GM20000 (cell line): ENCODE measurements around the gene PIK3CD.

Experiments used
- DNase-seq: peaks from one replicate; pipeline ENCODE4 v3.0.0; 2012; ENCODE audit warnings: low spot score
- TF ChIP-seq, protein P1 (sequence below): IDR thresholded peaks from 2 replicates; pipeline ENCODE4 v1.5.1; 2012; ENCODE audit warnings: mild to moderate bottlenecking, control low read depth; ENCODE audit errors: extremely low read depth, missing control alignments

Gene PIK3CD

DNA sequence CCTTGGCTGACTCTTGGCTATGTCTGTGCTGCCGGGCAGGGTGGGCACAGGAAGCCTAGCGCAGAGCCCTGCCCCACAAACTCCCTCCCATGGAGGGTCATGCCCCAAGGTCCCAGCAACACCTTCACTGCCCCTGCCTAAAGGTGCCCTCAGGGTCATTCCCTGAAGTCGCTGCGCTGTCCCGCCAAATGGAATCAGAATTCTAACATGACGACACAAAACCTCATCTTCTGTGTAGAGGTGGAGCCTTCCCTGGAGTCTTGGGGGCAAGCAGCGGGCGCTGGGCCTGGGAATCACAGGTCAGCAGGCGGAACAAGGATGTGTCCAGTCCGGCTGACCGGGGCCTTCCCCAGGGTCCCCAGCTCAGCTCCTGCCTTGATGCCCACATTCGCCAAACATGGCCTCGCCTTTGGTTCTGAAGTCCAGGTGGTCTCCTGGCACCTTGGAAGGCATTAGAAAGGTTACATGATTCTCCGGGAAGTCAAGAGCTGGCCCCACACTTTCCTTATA lies 45.5 kb upstream of the PIK3CD start:
- DNase-seq, result no peak
- TF ChIP-seq, protein P1, sequence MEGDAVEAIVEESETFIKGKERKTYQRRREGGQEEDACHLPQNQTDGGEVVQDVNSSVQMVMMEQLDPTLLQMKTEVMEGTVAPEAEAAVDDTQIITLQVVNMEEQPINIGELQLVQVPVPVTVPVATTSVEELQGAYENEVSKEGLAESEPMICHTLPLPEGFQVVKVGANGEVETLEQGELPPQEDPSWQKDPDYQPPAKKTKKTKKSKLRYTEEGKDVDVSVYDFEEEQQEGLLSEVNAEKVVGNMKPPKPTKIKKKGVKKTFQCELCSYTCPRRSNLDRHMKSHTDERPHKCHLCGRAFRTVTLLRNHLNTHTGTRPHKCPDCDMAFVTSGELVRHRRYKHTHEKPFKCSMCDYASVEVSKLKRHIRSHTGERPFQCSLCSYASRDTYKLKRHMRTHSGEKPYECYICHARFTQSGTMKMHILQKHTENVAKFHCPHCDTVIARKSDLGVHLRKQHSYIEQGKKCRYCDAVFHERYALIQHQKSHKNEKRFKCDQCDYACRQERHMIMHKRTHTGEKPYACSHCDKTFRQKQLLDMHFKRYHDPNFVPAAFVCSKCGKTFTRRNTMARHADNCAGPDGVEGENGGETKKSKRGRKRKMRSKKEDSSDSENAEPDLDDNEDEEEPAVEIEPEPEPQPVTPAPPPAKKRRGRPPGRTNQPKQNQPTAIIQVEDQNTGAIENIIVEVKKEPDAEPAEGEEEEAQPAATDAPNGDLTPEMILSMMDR, result no peak

DNA sequence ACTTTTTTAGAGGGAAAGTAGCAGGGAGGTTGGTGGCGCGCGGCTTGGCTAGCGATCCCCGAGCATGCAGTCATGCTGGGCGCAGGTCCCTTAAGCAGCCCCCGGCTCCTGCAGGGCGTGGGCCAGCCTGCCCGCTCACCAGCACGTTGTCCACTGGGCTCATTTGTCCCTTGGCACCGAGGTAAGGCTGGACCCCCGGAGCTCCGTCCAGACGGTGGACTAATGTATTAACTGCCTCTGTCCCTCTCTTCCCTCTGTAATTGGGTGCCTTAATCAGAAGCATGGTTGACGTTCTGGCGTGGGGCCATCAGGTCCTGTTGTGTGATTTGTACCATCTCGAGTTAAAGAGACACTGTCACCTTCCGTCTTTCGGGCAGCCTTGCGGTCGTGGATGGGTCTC lies 45.1 kb upstream of the PIK3CD start:
- TF ChIP-seq, protein P1, result no peak
- no peak for DNase-seq

DNA sequence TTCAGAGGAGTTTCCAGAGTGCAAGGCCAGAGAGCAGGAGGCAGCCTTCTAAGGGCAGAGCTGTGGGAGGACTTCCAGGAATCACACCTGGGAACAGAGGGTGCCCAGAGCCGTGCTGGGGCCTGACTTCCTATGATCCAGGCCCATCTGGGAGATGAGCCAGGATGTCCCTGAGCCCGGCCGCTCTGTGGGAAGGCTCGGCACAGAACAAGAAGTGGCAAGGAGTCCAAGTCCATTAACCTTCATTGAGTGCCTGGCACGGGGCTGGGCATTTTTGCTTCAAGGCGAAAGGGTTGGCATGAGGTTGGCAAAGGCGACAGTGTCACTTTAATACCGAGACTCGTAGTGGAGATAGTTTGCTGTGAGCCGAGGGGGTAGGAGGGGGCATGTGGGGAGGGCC lies 44.6 kb upstream of the PIK3CD start:
- TF ChIP-seq, protein P1, result no peak
- no peak for DNase-seq

- TF ChIP-seq, protein P1, result no peak
- DNase-seq, result no peak
Measured at GRCh38 chr1:9607352-9607751, 44.2 kb upstream of the PIK3CD start.

GRCh38 chr1:9609998-9610397 lies 41.5 kb upstream of the PIK3CD start:
- TF ChIP-seq, protein P1, result no peak

GRCh38 chr1:9610548-9610947 lies 41.0 kb upstream of the PIK3CD start:
- no peak for DNase-seq
- TF ChIP-seq, protein P1, result no peak

More at GRCh38 chr1:9609998-9610397, 41.5 kb upstream of the PIK3CD start:
- DNase-seq, result no peak

DNA sequence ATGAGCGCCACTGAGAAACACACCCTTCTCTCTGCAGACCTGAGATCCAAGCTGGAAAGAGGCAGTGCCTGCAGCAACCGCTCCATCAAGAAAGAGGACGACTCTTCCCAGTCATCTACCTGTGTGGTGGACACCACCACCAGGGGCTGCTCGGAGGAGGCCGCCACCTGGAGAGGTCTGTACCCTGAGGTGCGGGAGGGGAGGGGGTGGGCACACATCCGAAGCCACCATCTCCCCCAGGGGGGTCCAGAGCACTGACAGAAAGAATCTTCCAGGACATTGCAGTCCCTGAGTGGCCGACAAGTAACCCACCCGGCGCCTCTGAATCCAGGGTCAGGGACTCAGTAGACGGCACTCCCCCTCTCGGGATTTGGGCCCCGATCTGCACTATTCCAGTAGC lies 39.8 kb upstream of the PIK3CD start:
- no peak for DNase-seq
- TF ChIP-seq, protein P1, result no peak
